ENCODE data around the gene PRKAR1B.

GRCh38 chr7:666454-667292 lies 60.4 kb downstream of the PRKAR1B start:
- TF ChIP-seq CTCF (conservative IDR thresholded peaks at IDR 0.05; ENCODE audit: low read length) = no peak
- TF ChIP-seq EZH2phosphoT487 (IDR thresholded peaks at IDR 0.05; ENCODE audit: borderline replicate concordance, low read depth, low read length) = no peak
